Measurements from ENCODE around the gene ZBTB16.

Gene ZBTB16

DNA sequence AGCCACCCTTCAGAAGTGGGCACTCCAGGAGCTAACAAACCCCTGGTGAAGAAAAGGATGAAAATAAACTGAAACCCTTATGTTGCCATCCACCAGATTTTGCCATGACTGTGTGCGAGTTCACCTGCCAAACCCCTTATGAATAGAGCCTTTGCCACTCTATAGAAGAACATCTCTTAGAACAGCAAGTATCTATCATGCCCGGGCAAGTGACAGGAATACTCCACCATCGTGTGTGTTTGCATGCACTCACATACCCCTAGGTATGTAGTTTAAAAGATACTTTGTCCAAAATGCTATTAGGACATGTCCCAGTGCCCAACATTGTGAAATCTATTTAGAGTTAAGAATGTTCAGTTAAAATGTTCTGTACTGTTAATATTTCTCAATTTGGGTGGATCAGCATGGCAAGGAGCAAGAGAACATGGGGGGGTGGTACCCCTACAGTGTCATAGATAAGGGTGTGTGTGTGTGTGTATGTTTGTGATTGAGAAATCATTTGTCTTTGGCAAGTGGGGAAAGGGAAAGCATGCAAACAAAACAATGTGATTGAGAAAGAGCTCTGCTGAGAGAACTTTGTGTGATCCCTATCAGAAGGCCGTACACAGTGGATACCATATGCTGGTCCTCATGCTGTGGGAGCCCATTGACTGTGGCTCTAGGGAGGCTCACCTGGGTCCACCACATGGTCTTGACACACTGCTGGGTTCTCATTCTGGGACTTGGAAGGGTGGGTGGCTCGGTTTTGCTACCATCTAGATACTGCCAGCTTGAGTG lies 94.9 kb downstream of the ZBTB16 start:
- no peak overlapping the region for H3K4me3 ChIP-seq (ENCODE audit: low read depth, low read length)
- peak; percentile 82 for DNase-seq (ENCODE audit: low read depth)
- TF ChIP-seq, protein P1, sequence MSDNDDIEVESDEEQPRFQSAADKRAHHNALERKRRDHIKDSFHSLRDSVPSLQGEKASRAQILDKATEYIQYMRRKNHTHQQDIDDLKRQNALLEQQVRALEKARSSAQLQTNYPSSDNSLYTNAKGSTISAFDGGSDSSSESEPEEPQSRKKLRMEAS (IDR thresholded peaks at IDR 0.05; ENCODE audit: low read depth, low read length): peak; percentile 77
- TF ChIP-seq MYC (IDR thresholded peaks at IDR 0.05; ENCODE audit: low read depth, low read length): no peak; the same call in 1 of the 2 replicates

DNA sequence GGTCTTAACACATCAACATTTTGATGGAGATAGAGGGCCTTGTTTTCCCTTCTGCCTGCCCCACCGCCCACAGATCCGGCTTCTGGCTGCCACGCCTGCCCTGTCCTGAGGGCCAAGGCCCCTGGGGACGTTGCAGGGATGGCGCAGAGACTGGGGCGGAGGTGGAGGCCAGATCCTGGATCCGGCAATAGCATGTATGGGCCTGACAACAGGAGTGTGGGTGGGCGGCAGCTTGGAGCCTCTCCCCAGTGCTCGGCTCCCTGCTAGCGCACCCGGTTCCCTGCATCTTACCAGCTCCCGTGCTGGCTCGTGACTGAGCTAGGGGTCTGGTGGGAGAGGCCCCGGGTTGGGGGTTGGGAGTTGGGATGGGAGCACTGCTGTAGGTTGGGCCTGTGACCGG lies 95.6 kb downstream of the ZBTB16 start:
- H3K4me3 ChIP-seq (ENCODE audit: low read depth, low read length): no peak overlapping the region
- DNase-seq (ENCODE audit: low read depth): no peak
- TF ChIP-seq, protein P2, sequence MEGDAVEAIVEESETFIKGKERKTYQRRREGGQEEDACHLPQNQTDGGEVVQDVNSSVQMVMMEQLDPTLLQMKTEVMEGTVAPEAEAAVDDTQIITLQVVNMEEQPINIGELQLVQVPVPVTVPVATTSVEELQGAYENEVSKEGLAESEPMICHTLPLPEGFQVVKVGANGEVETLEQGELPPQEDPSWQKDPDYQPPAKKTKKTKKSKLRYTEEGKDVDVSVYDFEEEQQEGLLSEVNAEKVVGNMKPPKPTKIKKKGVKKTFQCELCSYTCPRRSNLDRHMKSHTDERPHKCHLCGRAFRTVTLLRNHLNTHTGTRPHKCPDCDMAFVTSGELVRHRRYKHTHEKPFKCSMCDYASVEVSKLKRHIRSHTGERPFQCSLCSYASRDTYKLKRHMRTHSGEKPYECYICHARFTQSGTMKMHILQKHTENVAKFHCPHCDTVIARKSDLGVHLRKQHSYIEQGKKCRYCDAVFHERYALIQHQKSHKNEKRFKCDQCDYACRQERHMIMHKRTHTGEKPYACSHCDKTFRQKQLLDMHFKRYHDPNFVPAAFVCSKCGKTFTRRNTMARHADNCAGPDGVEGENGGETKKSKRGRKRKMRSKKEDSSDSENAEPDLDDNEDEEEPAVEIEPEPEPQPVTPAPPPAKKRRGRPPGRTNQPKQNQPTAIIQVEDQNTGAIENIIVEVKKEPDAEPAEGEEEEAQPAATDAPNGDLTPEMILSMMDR (IDR thresholded peaks at IDR 0.05; ENCODE audit: low read depth, low read length): no peak
- TF ChIP-seq, protein P1 (IDR thresholded peaks at IDR 0.05; ENCODE audit: low read depth, low read length): no peak
- no peak for TF ChIP-seq MYC (IDR thresholded peaks at IDR 0.05; ENCODE audit: low read depth, low read length)
- TF ChIP-seq POLR2A (IDR thresholded peaks at IDR 0.05; ENCODE audit: extremely low read depth, insufficient read length): no peak

DNA sequence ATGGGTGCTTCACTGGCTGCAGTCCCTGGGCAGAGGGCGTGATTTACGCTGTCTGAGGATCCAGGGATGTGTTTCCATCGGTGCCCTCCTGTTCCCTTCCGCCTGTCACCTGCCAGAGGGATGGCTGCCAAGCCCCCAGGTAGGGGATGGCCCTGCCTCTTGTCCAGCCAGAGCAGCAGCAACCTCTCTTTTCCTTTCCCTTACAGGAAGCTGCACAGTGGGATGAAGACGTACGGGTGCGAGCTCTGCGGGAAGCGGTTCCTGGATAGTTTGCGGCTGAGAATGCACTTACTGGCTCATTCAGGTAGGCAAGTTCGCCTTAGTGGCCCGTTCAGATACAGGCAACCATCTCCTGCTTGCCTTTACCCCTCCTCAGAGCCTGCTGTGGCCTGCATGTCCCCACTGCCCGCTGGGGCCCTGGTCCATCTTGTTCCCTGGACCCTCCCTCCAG lies 96.6 kb downstream of the ZBTB16 start:
- TF ChIP-seq, protein P2 (IDR thresholded peaks at IDR 0.05; ENCODE audit: low read depth, low read length): no peak
- TF ChIP-seq MYC (IDR thresholded peaks at IDR 0.05; ENCODE audit: low read depth, low read length): no peak
- TF ChIP-seq POLR2A (IDR thresholded peaks at IDR 0.05; ENCODE audit: extremely low read depth, insufficient read length): no peak
- TF ChIP-seq, protein P1 (IDR thresholded peaks at IDR 0.05; ENCODE audit: low read depth, low read length): no peak
- DNase-seq (ENCODE audit: low read depth): no peak
- no peak overlapping the region for H3K4me3 ChIP-seq (ENCODE audit: low read depth, low read length)

DNA sequence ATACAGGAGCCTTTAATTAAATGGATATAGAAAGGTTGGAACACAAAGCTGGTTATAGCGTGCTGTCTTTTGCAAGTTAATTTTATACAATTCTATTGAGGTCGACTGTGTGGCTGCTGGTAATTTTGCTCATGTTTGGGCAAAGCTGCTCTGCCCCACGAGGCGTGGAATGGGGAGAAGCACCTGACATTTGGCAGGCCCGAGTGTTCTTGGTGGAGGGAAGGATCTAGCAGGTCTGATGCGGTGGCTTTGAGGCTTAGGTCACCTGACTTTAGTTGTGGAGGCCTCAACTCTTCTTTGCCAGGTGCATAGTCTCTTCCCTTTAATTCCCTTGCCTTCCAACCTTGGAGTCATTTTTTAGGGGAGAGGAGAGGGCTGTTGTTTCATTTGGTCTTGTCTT lies 97.3 kb downstream of the ZBTB16 start:
- DNase-seq (ENCODE audit: low read depth): no peak
- no peak overlapping the region for H3K4me3 ChIP-seq (ENCODE audit: low read depth, low read length)
- TF ChIP-seq, protein P2 (IDR thresholded peaks at IDR 0.05; ENCODE audit: low read depth, low read length): no peak
- no peak for TF ChIP-seq MYC (IDR thresholded peaks at IDR 0.05; ENCODE audit: low read depth, low read length)

DNA sequence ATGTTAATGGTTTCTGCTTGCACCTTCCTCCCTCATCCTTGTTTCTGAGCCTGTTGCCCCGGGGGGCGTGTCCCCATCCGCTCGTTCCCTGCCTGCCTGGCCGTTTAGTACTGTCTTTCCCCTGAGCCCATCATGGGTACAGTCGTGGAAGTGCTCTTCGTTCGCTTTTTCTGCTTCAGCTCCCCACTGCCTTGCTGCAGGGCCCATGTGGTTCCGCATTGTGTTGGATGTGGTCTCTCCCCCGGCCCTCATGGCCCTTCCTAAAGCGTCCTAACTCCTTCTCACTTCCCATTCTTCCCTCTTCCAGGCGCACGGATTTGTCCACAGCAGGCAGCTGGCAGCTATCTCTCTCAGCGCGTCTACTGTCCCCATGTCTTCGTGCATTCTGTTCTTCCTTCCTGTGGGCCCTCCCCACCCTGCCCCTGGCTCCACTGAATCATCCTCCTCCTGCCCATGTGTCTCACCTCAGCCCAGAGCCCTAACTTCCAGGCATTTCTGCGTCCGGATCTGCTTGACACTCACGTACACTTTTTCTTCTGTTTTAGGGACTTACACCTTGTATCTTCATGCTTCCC lies 98.1 kb downstream of the ZBTB16 start:
- TF ChIP-seq, protein P2 (IDR thresholded peaks at IDR 0.05; ENCODE audit: low read depth, low read length): no peak
- TF ChIP-seq MYC (IDR thresholded peaks at IDR 0.05; ENCODE audit: low read depth, low read length) (no peak), POLR2A (IDR thresholded peaks at IDR 0.05; ENCODE audit: extremely low read depth, insufficient read length) (no peak)
- TF ChIP-seq, protein P1 (IDR thresholded peaks at IDR 0.05; ENCODE audit: low read depth, low read length): no peak
- no peak for DNase-seq (ENCODE audit: low read depth)
- H3K4me3 ChIP-seq (ENCODE audit: low read depth, low read length): no peak overlapping the region

DNA sequence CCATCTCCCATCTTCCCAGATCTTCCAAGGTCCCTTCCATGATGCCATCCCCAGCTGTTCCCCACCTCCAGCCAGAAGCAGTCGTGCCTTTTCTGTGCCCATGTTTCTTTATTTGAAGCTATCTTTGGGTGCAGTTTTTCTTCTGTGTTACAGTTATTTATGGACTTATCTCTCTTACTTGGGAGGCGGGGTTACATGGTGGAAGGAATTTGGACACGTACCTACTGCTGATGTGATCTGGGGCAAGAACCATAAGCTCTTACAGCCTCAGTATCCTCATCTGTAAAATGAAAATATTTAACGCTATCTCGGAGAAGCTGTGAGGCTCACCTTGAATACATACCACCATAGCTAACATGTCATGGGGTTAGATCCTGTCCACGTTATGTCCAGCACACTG lies 98.9 kb downstream of the ZBTB16 start:
- TF ChIP-seq, protein P1 (IDR thresholded peaks at IDR 0.05; ENCODE audit: low read depth, low read length): no peak
- TF ChIP-seq MYC (IDR thresholded peaks at IDR 0.05; ENCODE audit: low read depth, low read length) (no peak), POLR2A (IDR thresholded peaks at IDR 0.05; ENCODE audit: extremely low read depth, insufficient read length) (no peak)
- TF ChIP-seq, protein P2 (IDR thresholded peaks at IDR 0.05; ENCODE audit: low read depth, low read length): no peak
- no peak for DNase-seq (ENCODE audit: low read depth)

More for the DNA sequence above, 98.9 kb downstream of the ZBTB16 start:
- H3K4me3 ChIP-seq (ENCODE audit: low read depth, low read length): no peak overlapping the region

Measured in NB4 (cell line).